ENCODE data around the gene RNU4-1.

DNA sequence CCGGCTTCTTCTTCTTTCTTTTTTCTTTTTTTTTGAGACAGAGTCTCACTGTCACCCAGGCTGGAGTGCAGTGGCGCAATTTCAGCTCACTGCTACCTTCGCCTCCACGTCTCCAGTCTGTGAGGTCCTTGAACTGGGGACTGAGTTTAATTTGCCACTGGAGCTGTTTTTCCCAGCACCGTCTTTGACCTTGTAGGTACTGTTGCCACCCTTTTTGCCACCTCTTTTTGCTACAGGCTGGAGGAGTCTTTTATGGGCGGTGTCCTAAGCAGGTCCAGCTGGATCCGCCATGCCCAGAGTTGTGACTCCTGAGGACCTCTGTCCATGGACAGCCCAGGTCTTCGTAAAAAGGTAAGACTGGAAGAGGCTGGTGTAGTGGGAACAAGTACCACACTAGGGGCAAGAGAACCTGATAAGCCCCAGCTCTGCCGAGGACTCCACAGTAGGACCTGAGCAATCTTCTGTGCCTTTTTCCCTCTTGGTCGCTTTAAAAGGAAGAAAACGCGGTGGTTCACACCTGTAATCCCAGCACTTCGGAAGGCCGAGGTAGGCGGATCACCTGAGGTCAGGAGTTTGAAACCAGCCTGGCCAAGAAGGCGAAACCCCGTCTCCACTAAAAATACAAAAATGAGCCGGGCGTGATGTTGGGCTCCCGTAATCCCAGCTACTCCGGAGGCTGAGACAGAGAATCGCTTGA, 2.3 kb downstream of the RNU4-1 start:
- no peak for TF ChIP-seq CEBPB (IDR thresholded peaks at IDR 0.05; ENCODE audit: low read depth)
- no peak for TF ChIP-seq SP1 (IDR thresholded peaks at IDR 0.05; ENCODE audit: low read depth)
